HG02870 (cell line): ENCODE data around the gene FAM53A.

ENCODE experiments used
- ATAC-seq: cut with Tn5 transposase; IDR thresholded peaks from one replicate; pipeline ENCODE4 v1.9.1; 2021; ENCODE audit warnings: mild to moderate bottlenecking, moderate library complexity; ENCODE audit not compliant: unreplicated experiment

Gene FAM53A

GRCh38 chr4:1661695-1662094 is 22.4 kb downstream of the FAM53A start:
- no peak for ATAC-seq

DNA sequence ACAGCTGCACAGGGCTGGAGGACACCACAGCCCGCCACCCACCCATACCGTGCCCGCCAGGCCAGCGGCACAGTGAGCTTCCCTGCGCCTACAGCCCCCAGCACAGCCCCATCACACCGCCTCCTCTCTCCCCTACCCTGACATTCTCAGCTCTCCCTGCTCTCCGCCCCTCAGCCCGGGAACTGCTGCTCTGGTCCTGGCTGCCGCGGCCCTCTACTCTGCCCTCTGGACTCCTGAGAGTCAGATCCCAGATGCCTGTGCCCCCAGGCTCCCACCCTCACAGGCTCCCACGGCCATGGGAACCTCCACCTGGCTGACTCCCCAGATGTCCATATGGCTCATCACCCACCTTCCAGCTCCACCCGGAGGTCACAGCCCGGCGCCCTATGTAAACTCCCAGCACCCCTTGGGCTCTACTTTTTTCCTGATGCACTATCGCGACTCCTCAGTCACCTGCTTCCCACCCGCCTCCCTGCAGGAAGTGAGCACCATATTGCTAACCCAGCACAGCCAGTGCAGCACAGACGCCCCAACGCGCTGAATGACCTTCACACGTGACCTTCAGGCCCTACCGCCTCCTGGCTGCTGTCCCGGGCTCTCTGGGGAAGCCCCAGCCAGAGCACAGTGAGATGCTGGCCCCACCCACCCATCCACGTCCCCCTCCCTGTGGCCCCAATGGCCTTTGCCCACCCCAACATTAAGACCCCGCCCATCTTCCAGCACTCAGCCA is 23.0 kb downstream of the FAM53A start:
- ATAC-seq: no peak

DNA sequence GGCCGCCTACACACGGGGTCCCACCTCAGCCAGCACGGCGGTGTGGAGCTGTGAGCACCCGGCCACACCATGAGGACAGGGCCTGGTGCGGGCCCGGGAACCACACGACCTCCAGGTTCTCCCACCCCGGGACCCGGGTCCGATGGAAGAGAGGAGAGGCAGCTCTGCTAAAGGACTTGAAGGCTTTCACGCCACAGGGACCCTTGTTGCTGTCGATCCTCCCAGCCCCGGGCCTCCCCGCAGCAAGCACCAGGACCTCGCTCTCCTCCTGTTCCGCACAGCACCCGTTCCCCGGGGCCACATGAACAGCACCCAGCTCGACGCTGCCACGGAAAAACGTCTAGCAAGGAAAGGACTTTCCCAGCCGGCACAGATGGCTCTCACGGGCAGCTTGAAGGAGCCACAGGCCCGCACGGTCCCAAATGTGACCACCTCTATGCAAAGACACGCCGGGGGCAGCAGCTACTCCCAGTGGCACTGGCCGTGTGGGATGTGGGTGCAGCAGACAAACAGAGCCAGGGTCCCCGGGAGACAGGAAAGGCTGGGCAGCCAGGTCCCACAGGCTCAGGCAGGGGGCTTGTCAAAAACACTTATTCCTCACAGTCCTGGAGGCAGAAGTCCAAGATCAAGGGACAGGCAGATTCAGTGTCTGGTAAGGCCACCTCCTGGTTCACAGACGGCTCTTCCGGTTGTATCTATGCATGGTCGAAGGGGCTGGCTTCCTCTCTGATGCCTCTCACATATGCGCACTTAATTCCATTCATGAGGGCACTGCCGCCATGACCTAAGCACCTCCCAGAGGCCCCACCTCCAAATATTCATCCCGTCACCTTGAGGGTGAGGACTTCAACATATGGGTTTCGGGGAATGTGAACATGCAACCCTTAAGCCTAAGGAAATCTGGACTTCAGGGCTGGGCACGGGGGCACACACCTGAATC is 24.7 kb downstream of the FAM53A start:
- no peak for ATAC-seq

DNA sequence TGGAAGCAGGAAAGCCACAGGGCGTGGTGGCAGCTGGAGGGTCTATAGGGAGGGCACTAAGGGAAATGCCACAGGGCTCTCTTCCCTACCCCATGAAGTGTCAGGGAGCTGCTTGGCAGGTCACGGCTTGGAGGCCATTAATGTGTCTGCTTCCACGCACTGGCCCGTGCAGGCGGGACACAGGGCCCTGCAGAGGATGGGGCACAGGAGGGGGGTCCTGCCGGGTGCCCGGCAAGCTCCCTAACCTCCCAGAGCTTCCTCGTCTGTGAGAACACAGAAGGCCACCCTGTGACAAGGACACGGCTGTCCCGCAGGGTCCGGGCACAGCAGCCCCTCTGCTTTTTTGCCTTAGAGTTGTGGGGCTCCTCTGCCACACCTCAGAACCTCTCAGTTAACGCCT is 25.5 kb downstream of the FAM53A start:
- no peak for ATAC-seq

- ATAC-seq: no peak
Measured at GRCh38 chr4:1658146-1658545, 26.0 kb downstream of the FAM53A start.

- no peak for ATAC-seq
Measured at GRCh38 chr4:1656986-1657385, 27.1 kb downstream of the FAM53A start.

DNA sequence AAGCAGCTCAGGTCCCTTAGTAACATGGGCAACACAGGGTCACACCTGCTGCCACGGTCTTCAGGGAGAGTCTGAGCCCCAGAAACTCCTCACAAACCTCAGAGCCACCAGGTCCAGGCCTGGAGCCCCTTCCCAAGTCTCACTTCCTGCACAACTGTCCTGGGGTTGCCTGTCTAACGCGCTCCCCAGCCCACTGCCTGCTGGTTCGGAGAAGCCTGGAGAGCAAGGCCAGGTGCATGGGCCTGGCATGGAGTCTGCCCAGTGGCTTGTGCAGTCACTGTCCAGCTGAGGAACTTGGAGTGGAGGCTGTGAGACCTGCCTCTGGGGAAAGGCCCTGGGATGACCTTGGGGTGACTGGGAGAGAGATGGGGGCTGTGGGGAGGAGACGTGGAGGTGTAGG is 28.0 kb downstream of the FAM53A start:
- ATAC-seq: no peak

GRCh38 chr4:1655676-1656075 is 28.4 kb downstream of the FAM53A start:
- ATAC-seq: no peak

GRCh38 chr4:1655081-1655480 is 29.0 kb downstream of the FAM53A start:
- ATAC-seq: no peak

DNA sequence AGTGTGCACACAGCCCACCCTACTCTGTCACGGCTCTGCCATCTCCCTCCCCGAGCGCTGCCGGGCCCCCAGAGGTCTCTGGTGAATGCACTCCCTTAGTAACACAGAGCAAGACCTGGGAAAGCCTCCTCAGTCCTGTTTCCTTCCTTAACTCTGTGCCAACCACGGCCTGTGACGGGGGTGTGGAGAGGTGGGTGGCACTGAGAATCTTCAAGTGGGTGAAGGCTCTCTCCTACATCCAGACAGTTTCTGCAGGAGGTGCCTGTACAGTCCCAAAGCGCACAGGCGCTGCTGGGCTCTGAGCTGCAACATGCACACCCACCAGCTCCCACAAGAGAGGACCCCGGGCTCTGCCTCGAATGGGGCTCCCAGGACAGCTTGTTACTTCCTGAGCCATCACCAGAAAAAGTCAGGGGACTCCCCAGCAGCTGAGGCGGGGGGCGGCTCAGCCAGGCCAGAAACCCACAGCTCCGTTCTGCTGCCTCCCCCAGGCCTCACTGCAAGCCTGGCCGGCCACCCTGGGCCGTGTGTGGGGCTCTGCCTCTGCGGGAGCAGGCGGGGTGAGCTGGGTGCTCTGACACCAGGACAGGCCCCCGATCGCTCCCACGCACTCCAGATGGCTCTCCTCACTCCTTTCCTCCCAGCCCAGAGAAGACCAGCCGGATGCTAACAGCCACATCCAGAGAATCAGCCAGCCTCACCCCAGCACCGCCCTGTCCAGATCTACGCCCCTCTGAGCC is 29.7 kb downstream of the FAM53A start:
- ATAC-seq: no peak

DNA sequence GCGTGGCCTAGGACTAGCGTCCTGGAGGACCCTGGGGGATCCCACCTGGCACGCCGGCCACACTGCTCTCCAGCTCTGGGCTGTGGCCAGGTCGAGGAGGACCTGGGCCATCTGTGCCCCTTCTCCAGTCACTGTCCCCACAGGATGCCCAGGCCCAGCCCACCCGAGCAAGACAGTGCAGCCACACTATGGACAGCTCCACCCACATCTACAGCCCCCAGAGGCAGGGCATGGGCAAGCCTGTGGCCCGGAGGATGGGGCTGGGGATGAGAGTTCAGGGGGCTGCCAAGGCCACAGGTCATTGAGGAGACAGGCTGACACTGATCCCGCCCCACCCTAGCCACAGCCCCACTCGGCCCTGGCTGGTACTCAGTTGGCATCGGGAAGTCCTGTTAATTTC is 30.3 kb downstream of the FAM53A start:
- no peak for ATAC-seq

- ATAC-seq: no peak
Measured at GRCh38 chr4:1652088-1652487, 32.0 kb downstream of the FAM53A start.

DNA sequence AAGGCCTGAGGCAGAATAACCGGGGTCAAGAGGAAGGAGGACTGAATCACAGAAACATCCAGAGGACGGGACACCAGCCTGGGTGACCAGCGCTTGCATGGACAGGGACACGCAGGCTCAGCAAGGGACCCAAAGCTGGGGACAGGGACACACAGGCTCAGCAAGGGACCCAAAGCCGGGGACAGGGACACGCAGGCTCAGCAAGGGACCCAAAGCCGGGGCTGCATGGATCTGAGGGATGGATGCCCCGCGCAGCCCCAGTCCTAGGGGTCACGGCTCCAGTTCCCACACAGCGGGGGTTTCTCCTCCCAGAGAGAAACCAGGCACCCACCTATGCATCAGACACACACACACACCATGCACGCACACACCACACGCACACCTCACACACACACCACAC is 32.5 kb downstream of the FAM53A start:
- ATAC-seq: no peak

- no peak for ATAC-seq
Measured at GRCh38 chr4:1648962-1649361, 35.2 kb downstream of the FAM53A start.

GRCh38 chr4:1647432-1647831 is 36.7 kb downstream of the FAM53A start:
- ATAC-seq: no peak

DNA sequence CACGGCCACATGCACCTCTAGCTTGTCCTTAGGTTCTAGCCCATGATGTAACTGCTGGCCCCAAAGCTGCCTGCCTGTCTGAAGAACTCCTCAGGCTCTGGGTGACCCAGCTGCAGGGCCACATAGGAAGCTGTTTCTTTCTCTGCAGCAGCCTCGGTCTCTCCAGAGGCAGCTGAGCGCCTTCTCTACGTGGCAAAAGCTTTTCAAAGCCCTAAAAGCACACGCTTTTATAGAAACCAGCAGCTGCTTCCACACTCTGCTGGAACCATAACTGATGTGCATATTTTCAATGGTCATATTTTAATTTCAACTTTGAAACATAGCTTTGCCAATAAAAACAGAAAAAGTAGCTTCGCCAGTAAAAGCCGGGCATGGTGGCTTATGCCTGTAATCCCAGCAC is 37.4 kb downstream of the FAM53A start:
- no peak for ATAC-seq

- ATAC-seq: no peak
Measured at GRCh38 chr4:1644891-1645657, 39.0 kb downstream of the FAM53A start.

- no peak for ATAC-seq
Measured at GRCh38 chr4:1643971-1644735, 40.0 kb downstream of the FAM53A start.

DNA sequence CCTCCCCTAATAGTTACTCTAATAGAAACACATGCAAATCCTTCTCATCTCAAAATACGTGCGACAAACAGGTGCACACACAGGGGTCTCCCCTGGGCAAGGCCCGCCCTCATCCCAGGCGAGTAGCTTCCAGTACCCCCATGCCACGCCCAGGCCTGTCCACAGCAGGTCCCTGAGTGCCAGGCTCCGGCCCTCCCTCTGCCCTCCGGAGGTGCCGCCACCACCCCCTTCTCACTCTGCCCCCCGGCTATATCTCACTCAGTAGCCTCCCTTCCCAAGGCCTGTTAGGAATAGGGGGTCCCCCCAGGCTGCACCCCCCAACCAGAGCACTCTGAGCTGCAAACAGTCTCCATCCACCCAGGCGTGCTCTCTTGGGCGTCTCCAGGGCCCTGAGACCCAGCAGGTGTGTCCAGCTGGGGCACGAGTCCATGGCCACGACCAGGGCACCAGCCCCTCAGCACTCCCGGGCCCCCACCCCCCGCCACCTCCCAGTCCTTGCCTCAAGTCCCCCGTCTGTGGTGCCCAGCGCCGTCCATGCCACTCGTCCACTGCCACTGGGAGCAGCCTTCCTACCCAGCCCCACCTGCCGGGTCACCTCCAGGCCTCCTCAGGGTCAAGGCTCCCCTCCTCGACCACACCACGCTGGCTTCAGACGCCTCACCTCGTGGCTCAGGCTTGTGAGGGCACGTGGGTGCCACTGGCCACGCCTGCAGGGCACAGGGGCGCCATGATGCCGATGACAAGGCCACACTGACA is 41.7 kb downstream of the FAM53A start:
- ATAC-seq: no peak
